Prostate gland (tissue), 2 donors: ENCODE data around the gene BBOF1. TPM values are rescaled to one million over a fixed set of nuclear protein-coding genes. Genes with fewer than 3 reads are reported as not detected.
A peak's percentile ranks its signal among the peaks of the same experiment; 100 is the strongest.
"Not testable (repeated sequence)": the region's sequence is repeated elsewhere in the genome, so short reads cannot be mapped to it uniquely, and the experiment has no call there.

Source experiments
- DNase-seq: peaks from one replicate; pipeline ENCODE4 v3.0.0-alpha.2; 2019; ENCODE audit warnings: low spot score
- H3K27ac ChIP-seq, 2 donors: fragments of 200-600 bp; sonication (generic); 2 replicates each; pipeline ENCODE4 v1.5.1; 2017 to 2019
- H3K27me3 ChIP-seq: fragments of 200-600 bp; sonication (generic); replicated peaks from 2 replicates; pipeline ENCODE4 v1.5.1; 2019; ENCODE audit not compliant: insufficient read depth
- H3K36me3 ChIP-seq, 2 donors: fragments of 200-600 bp; sonication (generic); 1 replicate in 1 of 2; 2 replicates in 1 of 2; pipeline versions ENCODE4 v1.5.1 to v1.8.1; 2017 to 2019
- H3K4me1 ChIP-seq: fragments of 200-600 bp; sonication (generic); replicated peaks from 2 replicates; pipeline ENCODE4 v1.5.1; 2019
- H3K4me3 ChIP-seq, 2 donors: fragments of 200-600 bp; sonication (generic); 2 replicates each; pipeline ENCODE4 v1.5.1; 2017 to 2019
- H3K9me3 ChIP-seq: fragments of 200-600 bp; sonication (generic); 2 replicates; pipeline ENCODE4 v1.5.1; 2017
- POLR2A ChIP-seq: fragments of 450-650 bp; IDR thresholded peaks from one replicate; pipeline ENCODE4 v1.6.1; 2016; ENCODE audit warnings: antibody characterized with exemption, mild to moderate bottlenecking
- POLR2AphosphoS5 ChIP-seq: sonication (generic); formaldehyde crosslinking; IDR thresholded peaks from one replicate; pipeline ENCODE4 v1.6.1; 2017; ENCODE audit warnings: antibody characterized with exemption
- WGBS: methylation state at CpG from one replicate; pipeline ENCODE4 v1.1.5; 2018; 5-methylcytosine and 5-hydroxymethylcytosine counted together
- intact Hi-C: fragments of 100-400 bp; cut with DNase I; formaldehyde crosslinking; loops from one replicate; pipeline ENCODE4 v1.14.2; 2022
- small RNA-seq, 2 donors: library from RNA; depleted of rRNA; stranded (forward); fragments of <200 nt; gene quantifications; one replicate each; pipeline ENCODE3, GENCODE V24; 2016
- total RNA-seq, 2 donors: library from RNA; depleted of rRNA; stranded (reverse); fragments of >200 nt; gene quantifications; one replicate each; pipeline ENCODE4 v1.1.0, GENCODE V29; 2016
- TF ChIP-seq, protein P1 (sequence below), 4 experiments: fragments of 200-600 bp in 2 of 4; fragments of 450-650 bp in 2 of 4; sonication (generic) in 2 of 4; IDR thresholded peaks; 1 replicate in 3 of 4; 2 replicates in 1 of 4; pipeline ENCODE4 v1.5.1; 2016 to 2019; ENCODE audit warnings: antibody characterized with exemption in 4 of 4, mild to moderate bottlenecking in 2 of 4, moderate library complexity in 2 of 4

Gene BBOF1
- total RNA-seq, 2 donors from 2014 or later, result 3.6 to 5.9 TPM

DNA sequence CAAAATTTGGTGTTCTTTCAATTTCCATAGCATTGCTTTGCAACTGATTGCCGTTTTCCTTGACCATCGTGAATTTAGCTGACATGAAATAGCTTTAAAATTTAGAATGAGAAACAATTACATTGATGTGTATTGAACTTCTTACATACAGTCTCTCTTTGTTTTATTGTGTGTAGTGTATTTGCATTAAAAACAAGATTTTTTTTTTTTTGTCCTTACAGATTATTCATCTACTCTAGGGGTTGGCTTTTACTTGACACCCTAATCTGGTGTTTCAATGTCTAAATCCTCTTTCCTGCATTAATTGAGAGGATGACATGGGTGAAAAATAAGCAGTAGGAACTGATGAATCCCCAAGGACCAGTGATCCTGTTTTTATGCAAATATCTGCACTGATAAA, 86.2 kb downstream of the BBOF1 start:
- WGBS, result 89% methylated on average over 2 of the region's 2 CpGs
- no peak overlapping the region for H3K4me3 ChIP-seq
- intact Hi-C loops, result no loop called here
- DNase-seq, result no peak
- TF ChIP-seq, protein P1, sequence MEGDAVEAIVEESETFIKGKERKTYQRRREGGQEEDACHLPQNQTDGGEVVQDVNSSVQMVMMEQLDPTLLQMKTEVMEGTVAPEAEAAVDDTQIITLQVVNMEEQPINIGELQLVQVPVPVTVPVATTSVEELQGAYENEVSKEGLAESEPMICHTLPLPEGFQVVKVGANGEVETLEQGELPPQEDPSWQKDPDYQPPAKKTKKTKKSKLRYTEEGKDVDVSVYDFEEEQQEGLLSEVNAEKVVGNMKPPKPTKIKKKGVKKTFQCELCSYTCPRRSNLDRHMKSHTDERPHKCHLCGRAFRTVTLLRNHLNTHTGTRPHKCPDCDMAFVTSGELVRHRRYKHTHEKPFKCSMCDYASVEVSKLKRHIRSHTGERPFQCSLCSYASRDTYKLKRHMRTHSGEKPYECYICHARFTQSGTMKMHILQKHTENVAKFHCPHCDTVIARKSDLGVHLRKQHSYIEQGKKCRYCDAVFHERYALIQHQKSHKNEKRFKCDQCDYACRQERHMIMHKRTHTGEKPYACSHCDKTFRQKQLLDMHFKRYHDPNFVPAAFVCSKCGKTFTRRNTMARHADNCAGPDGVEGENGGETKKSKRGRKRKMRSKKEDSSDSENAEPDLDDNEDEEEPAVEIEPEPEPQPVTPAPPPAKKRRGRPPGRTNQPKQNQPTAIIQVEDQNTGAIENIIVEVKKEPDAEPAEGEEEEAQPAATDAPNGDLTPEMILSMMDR (IDR thresholded peaks at IDR 0.05), result no peak
- TF ChIP-seq POLR2AphosphoS5 (no peak), POLR2A (no peak)
- no peaks in the 10 kb centered on the region for H3K36me3 ChIP-seq
- no peaks in the 10 kb centered on the region for H3K9me3 ChIP-seq
- H3K27me3 ChIP-seq, result no peaks in the 10 kb centered on the region
- no peak overlapping the region for H3K27ac ChIP-seq
- no peaks in the 10 kb centered on the region for H3K4me1 ChIP-seq

DNA sequence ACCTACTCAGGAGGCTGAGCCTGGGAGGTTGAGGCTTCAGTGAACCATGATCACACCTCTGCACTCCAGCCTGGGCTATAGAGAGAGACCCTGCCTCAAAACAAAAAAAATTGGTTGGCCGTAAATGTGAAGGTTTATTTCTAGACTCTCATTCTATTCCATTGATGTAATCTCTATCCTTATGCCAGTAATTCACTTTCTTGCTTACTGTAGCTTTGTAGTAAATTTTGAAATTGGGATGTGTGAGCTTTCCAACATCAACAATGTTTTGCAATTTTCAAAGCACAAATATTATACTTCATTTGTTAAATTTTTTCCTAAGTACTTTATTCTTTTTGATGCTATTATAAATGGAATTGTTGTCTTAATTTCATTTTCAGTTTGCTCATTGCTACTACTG, 90.2 kb downstream of the BBOF1 start:
- no peak for TF ChIP-seq POLR2AphosphoS5
- TF ChIP-seq POLR2A, result no peak
- TF ChIP-seq, protein P1 (IDR thresholded peaks at IDR 0.05), result no peak
- Histone ChIP-seq H3K9me3 (no peaks in the 10 kb centered on the region), H3K27ac (no peak overlapping the region), H3K36me3 (no peaks in the 10 kb centered on the region), H3K4me3 (no peak overlapping the region), H3K27me3 (no peaks in the 10 kb centered on the region), H3K4me1 (no peaks in the 10 kb centered on the region)
- intact Hi-C loops, result no loop called here
- DNase-seq, result no peak
- 55% methylated on average over 1 of the region's 1 CpG for WGBS

DNA sequence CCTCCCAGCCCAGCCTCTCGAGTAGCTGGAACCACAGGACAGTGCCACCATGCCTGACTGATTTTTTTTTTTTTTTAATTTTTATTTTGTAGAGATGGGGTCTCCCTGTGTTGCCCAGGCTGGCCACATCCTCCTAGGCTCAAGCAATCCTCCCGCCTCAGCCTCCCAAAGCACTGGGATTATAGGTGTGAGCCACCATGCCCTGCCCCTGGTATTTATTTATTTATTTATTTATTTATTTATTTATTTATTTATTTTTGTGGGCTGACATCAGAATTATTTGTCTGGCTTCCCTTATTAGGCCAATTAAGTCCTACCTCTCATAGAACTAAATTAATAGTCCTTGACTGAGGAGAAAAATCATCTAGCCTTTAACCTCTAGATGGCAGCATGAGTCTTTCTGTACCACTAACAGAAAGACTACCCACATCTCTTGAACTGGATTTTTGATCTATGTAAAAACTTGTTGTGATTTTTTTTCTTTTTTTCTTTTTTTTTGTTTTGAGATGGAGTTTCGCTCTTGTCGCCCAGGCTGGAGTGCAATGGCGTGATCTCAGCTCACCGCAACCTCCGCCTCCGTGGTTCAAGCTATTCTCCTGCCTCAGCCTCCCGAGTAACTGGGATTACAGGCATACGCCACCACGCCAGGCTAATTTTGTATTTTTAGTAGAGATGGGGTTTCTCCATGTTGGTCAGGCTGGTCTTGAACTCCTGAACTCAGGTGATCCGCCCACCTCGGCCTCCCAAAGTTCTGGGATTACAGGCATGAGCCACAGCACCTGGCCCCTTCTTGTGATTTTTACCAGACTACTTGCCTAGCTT, 92.5 kb downstream of the BBOF1 start:
- DNase-seq, result not testable (repeated sequence)
- intact Hi-C loops, result loop anchor here (5.0 kb wide), 1 partner anchor 141 kb away; no protein-coding TSS in a partner anchor

More for the DNA sequence above, 92.5 kb downstream of the BBOF1 start:
- H3K27me3 ChIP-seq, H3K9me3 ChIP-seq, H3K4me3 ChIP-seq, H3K4me1 ChIP-seq, H3K27ac ChIP-seq, H3K36me3 ChIP-seq: not testable (repeated sequence)
- TF ChIP-seq, protein P1 (IDR thresholded peaks at IDR 0.05), result peak in 2 of 4 experiments; percentile 46 to 58
- 92% methylated on average over 12 of the region's 13 CpGs for WGBS

Small RNAs within 50 kb of the gene (small RNA-seq; reads per million reads assigned to genes)
- gene AC005480.2, result 0 reads per million in 2 donors

Other genes starting within 250 kb of the BBOF1 start
- gene PTGR2, start 167.5 kb upstream of the BBOF1 start, total RNA-seq, result 10 to 100 TPM; 10.7 to 13.6 TPM
- 10 to 100 TPM; 47.7 to 56.5 TPM for gene ZNF410, start 132.5 kb upstream of the BBOF1 start, total RNA-seq
- gene FAM161B, start 69.3 kb upstream of the BBOF1 start, total RNA-seq, result 10 to 100 TPM in 1 of 2 donors, 1 to 10 TPM in 1; 9.3 to 13.8 TPM
- 10 to 100 TPM; 26.1 to 59.9 TPM for gene COQ6, start 69.0 kb upstream of the BBOF1 start, total RNA-seq
- gene ENTPD5, start 61 bp upstream of the BBOF1 start, total RNA-seq, result 10 to 100 TPM; 33.4 to 63.6 TPM
- 10 to 100 TPM; 78.2 to 85.8 TPM for gene ALDH6A1, start 65.1 kb downstream of the BBOF1 start, total RNA-seq
- 1 to 10 TPM; 7.8 to 8.1 TPM for gene LIN52, start 65.6 kb downstream of the BBOF1 start, total RNA-seq
- gene VSX2, start 220.1 kb downstream of the BBOF1 start, total RNA-seq, result not detected